Measurements from ENCODE around the gene PCK2.

The PCK2 gene

GRCh38 chr14:24127673-24128072 is 33.6 kb downstream of the PCK2 start:
- Histone ChIP-seq H3K79me2 (ENCODE audit: insufficient read depth, low read length) (no peaks in the 10 kb centered on the region), H3K27me3 (ENCODE audit: insufficient read depth, low read length, poor library complexity, severe bottlenecking) (no peaks in the 10 kb centered on the region), H3K4me1 (ENCODE audit: insufficient read depth, low read length, poor library complexity, severe bottlenecking) (peaks cover 14% of the 10 kb centered on the region), H3F3A (ENCODE audit: low read depth) (no peaks in the 10 kb centered on the region), H3K9me3 (ENCODE audit: insufficient read depth, low read depth, low read length) (no peaks in the 10 kb centered on the region), H3K4me3 (ENCODE audit: low read length, poor library complexity, severe bottlenecking) (no peak overlapping the region), H2AFZ (ENCODE audit: low read length) (no peak overlapping the region), H3K9me2 (replicated peaks; ENCODE audit: low read depth, low read length) (no peaks in the 10 kb centered on the region), H4K20me1 (ENCODE audit: insufficient read depth, low read length, poor library complexity, severe bottlenecking) (no peaks in the 10 kb centered on the region), H3K9ac (ENCODE audit: low read depth, low read length, poor library complexity, severe bottlenecking) (no peak overlapping the region), H3K36me3 (ENCODE audit: insufficient read depth, low read length) (peaks cover 4% of the 10 kb centered on the region; the same call in 1 of the 2 replicates), H3K4me2 (ENCODE audit: low read depth, low read length, poor library complexity, severe bottlenecking) (no peak overlapping the region)
- TF ChIP-seq EZH2phosphoT487 (IDR thresholded peaks at IDR 0.05; ENCODE audit: borderline replicate concordance) (no peak), CTCF (conservative IDR thresholded peaks at IDR 0.05; ENCODE audit: low read length) (no peak)

GRCh38 chr14:24129410-24129998 is 35.4 kb downstream of the PCK2 start:
- Histone ChIP-seq H3K4me3 (ENCODE audit: low read length, poor library complexity, severe bottlenecking) (no peak overlapping the region), H3K9me2 (replicated peaks; ENCODE audit: low read depth, low read length) (no peaks in the 10 kb centered on the region), H3K9ac (ENCODE audit: low read depth, low read length, poor library complexity, severe bottlenecking) (no peak overlapping the region), H3F3A (ENCODE audit: low read depth) (no peaks in the 10 kb centered on the region), H4K20me1 (ENCODE audit: insufficient read depth, low read length, poor library complexity, severe bottlenecking) (no peaks in the 10 kb centered on the region), H3K27me3 (ENCODE audit: insufficient read depth, low read length, poor library complexity, severe bottlenecking) (no peaks in the 10 kb centered on the region), H3K9me3 (ENCODE audit: insufficient read depth, low read depth, low read length) (no peaks in the 10 kb centered on the region), H3K4me2 (ENCODE audit: low read depth, low read length, poor library complexity, severe bottlenecking) (no peak overlapping the region), H3K4me1 (ENCODE audit: insufficient read depth, low read length, poor library complexity, severe bottlenecking) (peaks cover 15% of the 10 kb centered on the region), H3K36me3 (ENCODE audit: insufficient read depth, low read length) (no peaks in the 10 kb centered on the region), H3K79me2 (ENCODE audit: insufficient read depth, low read length) (no peaks in the 10 kb centered on the region), H2AFZ (ENCODE audit: low read length) (no peak overlapping the region)
- TF ChIP-seq CTCF (conservative IDR thresholded peaks at IDR 0.05; ENCODE audit: low read length) (no peak), EZH2phosphoT487 (IDR thresholded peaks at IDR 0.05; ENCODE audit: borderline replicate concordance) (no peak)

DNA sequence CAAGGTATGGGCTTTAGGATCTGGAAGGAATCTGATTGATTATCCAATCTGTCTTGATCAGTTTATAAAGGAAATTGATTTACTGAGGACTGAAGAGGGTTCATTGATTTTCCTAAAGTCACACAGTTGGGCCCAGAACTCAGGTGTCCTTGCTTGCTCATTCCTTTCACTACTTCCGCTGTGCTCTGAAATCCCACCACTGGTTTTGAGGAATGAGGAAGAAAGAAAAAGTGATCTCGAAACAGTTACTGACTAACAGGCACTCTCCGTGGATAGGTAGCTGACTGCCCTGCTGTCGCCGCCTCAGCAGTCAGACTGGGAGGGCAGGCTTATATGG is 36.2 kb downstream of the PCK2 start, which contains the start of gene FITM1:
FITM1 (plus strand) TSS at position 280 of the 337 bp plus-strand sequence. CDS start 905 bp downstream, outside the sequence.
- Histone ChIP-seq H2AFZ (ENCODE audit: low read length) (no peak within 1 kb of the TSS), H3K36me3 (ENCODE audit: insufficient read depth, low read length) (no peaks in the 10 kb centered on the region), H3K4me3 (ENCODE audit: low read length, poor library complexity, severe bottlenecking) (no peak within 1 kb of the TSS), H4K20me1 (ENCODE audit: insufficient read depth, low read length, poor library complexity, severe bottlenecking) (no peaks in the 10 kb centered on the region), H3K9me2 (replicated peaks; ENCODE audit: low read depth, low read length) (no peaks in the 10 kb centered on the region), H3K4me1 (ENCODE audit: insufficient read depth, low read length, poor library complexity, severe bottlenecking) (peaks cover 19% of the 10 kb centered on the region), H3K4me2 (ENCODE audit: low read depth, low read length, poor library complexity, severe bottlenecking) (peak within 1 kb of the TSS; percentile 12), H3F3A (ENCODE audit: low read depth) (no peaks in the 10 kb centered on the region), H3K27me3 (ENCODE audit: insufficient read depth, low read length, poor library complexity, severe bottlenecking) (no peaks in the 10 kb centered on the region), H3K9ac (ENCODE audit: low read depth, low read length, poor library complexity, severe bottlenecking) (peak within 1 kb of the TSS; percentile 17), H3K9me3 (ENCODE audit: insufficient read depth, low read depth, low read length) (no peaks in the 10 kb centered on the region), H3K79me2 (ENCODE audit: insufficient read depth, low read length) (no peaks in the 10 kb centered on the region)
- no peak for TF ChIP-seq CTCF (conservative IDR thresholded peaks at IDR 0.05; ENCODE audit: low read length)
- no peak for TF ChIP-seq EZH2phosphoT487 (IDR thresholded peaks at IDR 0.05; ENCODE audit: borderline replicate concordance)

All from Loucy (cell line).